ENCODE data around the gene OR6V1.

Gene OR6V1, protein sequence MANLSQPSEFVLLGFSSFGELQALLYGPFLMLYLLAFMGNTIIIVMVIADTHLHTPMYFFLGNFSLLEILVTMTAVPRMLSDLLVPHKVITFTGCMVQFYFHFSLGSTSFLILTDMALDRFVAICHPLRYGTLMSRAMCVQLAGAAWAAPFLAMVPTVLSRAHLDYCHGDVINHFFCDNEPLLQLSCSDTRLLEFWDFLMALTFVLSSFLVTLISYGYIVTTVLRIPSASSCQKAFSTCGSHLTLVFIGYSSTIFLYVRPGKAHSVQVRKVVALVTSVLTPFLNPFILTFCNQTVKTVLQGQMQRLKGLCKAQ

GRCh38 chr7:143052041-143052440 lies at the start of gene OR6V1:
Gene OR6V1 (plus strand): TSS chr7:143052341. CDS start chr7:143052341, 0 bp downstream.
- no peak for DNase-seq

DNA sequence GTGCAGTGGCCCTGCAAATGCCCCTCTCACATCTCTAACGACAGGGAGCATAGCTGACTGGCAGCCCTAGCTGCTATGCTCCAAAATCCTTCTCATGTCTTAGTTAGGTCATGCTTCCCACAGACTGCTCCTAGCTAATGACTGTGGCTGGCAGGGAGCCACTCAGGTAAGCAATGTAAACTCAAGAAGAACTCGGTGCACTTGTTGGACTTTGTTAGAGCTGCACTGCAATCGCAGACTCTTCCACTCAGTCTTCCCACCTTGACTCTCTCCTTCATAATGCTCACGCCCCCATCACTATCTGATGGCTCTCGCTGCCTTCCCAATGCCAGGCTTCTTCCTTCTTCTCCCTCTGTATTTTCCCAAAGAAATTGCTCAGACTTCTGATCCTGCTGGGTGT lies 49.2 kb upstream of the OR6V1 start:
- no peak for DNase-seq

DNA sequence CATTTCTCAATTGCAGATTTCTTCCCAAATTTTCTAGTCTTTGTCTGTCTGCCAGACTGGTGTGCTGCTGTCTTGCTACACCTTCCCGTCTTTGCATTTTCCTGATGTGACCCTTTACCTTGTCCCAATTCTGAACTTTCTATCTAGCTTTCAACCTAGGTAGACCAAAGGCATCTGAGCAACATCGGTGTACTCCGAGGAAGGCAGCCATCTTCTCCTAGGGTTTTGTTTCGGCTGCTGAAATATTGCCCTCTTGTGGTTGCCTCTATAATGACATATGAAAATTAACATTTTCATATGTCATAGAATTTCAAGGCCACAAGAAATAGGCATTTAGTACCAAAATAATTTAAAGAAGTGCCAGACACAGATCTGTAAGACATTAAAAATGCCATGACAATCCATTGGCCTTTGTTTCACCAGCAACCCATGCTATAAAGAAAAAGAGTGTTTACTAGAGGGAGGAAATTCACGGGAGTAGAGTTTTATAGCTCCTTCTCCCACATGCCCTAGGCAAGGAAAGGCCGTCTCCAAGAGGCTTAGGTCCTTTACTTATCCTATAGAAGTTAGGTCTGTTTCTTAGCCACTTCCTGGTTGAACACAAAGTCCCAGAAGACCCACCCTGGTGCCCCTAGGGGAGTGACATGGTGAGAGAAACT lies 48.6 kb upstream of the OR6V1 start:
- DNase-seq: peak; percentile 69

- DNase-seq: no peak
These were observed 46.4 kb upstream of the OR6V1 start for GRCh38 chr7:143005632-143006260.

- peak; percentile 91 for DNase-seq
These were observed 43.9 kb upstream of the OR6V1 start for GRCh38 chr7:143008007-143008901.

GRCh38 chr7:143012001-143012400 lies 40.1 kb upstream of the OR6V1 start:
- DNase-seq: peak; percentile 61

DNA sequence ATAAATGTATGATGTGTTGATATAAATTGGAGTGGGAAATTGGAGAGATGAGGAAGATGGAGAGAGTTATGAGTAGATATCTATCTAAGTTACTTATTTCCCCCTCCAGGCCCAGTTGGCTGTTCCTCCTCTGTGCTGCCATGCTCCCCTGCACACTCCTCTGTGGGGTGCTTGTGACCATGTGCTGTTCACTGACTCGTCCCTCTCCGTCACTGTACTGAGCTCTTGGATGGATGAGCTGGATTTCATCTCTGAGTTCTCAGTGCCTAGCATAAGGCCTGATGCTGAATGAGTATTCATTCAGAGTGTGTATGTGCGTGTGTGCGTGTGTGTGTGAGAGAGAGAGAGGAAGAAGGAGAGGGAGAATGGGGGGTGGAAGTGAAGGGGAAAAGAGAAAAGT lies 39.7 kb upstream of the OR6V1 start:
- DNase-seq: no peak

DNA sequence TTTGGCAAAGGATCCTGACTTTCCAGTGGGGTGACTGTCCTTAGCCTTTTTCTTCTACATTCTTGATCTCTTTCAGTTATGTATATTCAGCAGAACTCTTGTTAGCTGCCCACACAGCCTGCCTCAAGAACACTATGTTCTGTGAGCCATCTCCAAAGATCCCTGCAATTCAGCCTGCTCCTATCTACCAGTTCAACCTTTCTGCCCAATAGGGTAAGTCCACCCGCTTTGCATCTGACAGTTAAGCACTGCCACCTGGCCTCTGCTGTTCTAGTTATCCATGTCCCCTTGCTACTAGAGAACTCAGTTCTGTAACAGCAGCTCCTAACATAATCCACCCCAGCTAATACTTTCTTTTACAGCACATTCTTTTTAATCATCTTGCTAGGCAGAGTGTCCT lies 38.7 kb upstream of the OR6V1 start:
- no peak for DNase-seq

DNA sequence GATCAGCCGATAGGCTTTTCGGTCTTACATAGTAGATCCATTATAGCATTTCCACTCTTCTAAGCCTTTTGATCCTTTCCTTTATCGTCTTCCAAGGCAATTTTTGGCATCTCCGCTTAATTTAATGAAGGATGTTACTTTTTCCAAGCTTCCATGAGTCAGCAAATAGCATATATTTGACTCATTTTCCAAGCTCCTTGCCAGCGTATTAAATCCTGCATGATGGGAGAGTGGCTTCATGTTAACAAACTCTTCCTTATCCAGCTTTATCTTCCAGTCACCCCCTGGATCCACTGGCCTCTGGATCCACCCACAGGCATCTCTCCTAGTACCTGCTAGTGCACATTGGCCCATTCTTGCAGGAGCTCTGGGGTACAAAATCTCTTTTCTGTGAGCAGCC lies 38.2 kb upstream of the OR6V1 start:
- DNase-seq: peak; percentile 57

DNA sequence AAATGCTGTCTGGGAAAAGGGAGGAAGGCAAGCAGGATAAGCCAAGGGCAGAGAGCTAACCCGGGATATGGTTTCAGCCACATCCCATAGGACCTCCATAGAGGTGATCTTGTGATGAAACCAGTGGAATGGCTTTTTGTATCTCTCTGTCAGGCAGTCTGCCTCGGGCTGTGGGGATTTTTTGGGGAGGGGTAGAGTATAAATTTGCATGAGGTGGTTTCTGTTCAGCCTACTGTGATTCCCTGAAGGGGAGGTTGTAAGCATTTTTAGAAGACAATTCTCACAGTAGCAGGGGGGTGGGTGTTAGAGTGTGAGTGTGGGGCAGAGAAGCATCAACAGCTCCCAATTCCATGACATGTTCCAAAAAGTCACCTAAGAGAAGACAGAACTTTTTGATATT lies 37.1 kb upstream of the OR6V1 start:
- DNase-seq: no peak

DNA sequence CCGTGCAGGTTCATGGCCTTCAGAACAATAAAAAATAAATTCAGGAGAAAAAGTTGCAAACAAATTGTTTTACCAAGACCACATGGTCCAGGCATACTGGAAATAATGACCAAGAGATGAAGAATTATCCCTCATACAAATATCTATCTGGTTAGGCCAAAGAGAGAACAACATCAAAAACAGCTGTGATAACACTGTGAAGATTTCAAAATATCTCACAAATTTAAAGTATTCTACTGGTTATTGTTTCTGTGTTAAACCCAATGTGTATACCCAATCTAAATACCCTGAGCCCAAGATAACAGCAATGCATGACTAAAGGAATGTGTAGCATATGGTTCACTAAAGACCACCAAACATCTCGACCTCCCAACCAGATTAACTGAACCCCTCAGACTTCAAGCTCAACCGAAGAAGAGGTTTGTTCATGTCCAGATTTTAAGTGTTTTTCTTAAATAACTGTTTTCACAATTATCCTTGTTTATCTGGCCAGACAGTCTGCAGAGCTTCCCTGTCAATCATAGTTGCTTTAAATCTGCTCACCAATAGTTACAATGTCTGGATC lies 36.1 kb upstream of the OR6V1 start:
- no peak for DNase-seq

DNA sequence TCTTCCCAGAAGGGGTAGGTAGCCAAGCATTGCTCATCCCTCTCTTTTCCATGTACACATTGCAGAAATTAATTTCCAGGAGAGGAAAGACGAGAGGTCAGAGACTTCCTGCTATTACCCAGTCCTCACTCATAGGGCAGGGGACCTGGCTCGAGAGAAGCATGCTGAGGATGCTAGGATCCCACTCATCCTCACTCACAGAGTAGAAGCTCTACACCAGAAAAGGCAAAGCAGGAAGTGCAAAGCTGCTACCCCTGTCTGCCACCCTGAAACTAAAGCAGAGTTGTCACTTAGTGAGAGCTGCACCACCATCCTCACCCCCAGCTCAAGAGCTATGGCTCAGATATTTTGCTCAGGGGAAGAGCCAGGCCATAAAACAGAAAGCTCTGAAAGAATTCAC lies 35.1 kb upstream of the OR6V1 start:
- no peak for DNase-seq

GRCh38 chr7:143018931-143019330 lies 33.2 kb upstream of the OR6V1 start:
- DNase-seq: no peak

GRCh38 chr7:143023047-143023446 lies 29.1 kb upstream of the OR6V1 start:
- no peak for DNase-seq

DNA sequence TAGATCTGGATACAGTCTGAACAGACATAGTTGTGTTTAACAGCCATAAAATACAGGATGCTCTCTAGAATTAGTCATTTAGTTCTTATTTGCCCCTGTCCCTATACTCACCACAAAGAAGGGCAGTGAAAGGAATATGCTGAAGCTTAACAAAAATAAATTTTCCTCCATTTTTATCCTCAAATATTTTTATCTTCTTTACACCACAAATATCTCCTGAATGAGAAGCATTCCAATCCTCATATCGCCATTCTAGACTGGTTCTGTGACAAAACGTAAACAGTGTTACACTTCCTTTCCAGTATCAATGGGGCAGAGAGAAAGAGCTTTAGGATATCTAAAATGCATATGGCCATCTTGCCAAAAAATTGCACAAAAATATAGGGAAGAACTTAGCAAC lies 26.8 kb upstream of the OR6V1 start:
- DNase-seq: no peak

GRCh38 chr7:143027032-143027431 lies 25.1 kb upstream of the OR6V1 start, which contains the start of gene OR9A2:
Gene OR9A2 (minus strand): TSS chr7:143027132. CDS start chr7:143027132, 0 bp downstream.
- no peak for DNase-seq

- DNase-seq: no peak
These were observed 24.5 kb upstream of the OR6V1 start for GRCh38 chr7:143027683-143028082.

GRCh38 chr7:143038635-143039034 lies 13.5 kb upstream of the OR6V1 start:
- DNase-seq: no peak

DNA sequence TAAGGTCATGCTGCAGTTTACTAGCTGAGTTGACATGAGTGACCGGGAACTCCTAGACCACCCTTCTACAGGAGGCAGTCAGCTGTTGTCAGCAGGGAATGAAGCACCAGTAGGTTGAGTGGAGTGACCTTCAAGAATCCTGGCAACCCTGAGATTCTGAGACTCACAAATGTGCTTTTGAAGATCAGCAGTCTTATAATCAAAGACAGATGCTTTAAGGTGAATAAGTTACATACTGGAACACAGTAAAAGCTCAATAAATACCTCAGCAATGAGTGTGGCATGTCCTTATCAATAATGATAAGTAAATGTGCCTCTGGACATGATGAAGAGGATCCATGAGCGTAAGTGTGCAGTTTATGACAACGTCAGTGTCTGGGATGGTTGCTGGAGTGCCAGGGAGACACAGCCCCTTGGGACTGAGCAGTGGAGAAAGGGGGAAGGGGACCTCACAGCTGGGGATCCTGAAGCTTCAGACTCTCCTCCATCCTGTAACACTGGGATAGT lies 11.9 kb upstream of the OR6V1 start:
- no peak for DNase-seq

DNA sequence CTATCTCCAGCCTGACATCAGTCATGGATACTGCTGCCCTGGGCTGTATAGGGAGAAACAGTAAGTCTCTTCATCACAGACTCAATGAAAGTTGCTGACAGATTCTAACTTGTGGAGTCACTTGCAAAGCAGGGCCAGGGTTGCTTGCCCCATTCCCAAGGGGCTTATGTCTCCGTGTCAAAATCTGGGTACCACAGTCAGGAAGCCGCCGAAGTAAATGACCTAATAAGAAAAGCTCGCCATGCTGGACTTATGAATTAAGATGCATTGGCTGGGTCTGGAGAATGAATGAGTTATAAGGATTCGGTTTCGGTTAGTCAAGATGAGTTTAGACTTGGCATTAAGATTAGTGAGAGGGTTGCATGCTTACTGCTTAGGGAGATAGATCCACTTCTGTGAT lies 10.8 kb upstream of the OR6V1 start:
- no peak for DNase-seq

DNA sequence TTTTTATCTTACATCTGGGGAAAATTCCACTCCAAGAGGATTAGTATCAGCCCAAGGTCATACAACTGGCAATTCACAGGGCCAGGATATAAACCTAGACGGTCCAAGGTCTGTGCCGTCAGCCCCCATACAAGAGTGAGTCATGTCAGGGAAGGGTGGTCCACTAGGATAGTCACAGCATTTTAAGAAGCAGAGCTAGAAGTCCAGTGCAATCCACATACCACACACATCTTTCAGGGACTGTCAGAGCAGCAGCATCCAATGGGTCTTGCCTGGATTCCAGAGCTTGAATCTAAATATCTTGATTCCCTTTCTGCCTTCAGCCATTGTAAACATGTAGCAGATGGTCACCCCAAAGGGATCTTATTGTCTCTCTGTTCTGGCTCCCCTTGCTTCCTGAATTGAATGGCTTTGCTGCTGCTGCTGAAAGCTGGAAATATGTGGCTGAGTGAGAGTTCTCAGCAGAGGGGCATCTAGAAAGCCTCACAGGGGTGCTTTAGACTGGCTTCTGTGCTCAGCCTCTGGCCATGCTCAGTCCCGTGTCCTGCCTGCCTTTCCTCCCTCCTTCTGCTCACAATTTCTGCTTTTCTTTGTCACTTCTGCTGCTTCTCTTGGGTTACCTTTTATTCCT lies 9.9 kb upstream of the OR6V1 start:
- peak; percentile 28 for DNase-seq

GRCh38 chr7:143042790-143043271 lies 9.3 kb upstream of the OR6V1 start:
- peak; percentile 26 for DNase-seq

All from eye (tissue), 1 donor.